ENCODE data around the gene AGBL5.

Gene AGBL5

GRCh38 chr2:27084297-27085061 lies 33.0 kb downstream of the AGBL5 start:
- Mint-ChIP-seq H3K27ac (no peak overlapping the region), H3K9me3 (no peaks in the 10 kb centered on the region), H3K4me3 (peak overlapping the region; percentile 84), H3K36me3 (ENCODE audit: low read depth) (no peaks in the 10 kb centered on the region), H3K27me3 (no peaks in the 10 kb centered on the region), H3K4me1 (ENCODE audit: low read depth) (peaks cover 39% of the 10 kb centered on the region)
- DNase-seq, result no peak

- Mint-ChIP-seq H3K9me3 (no peaks in the 10 kb centered on the region), H3K27me3 (no peaks in the 10 kb centered on the region), H3K27ac (peak overlapping the region; percentile 64), H3K4me1 (ENCODE audit: low read depth) (peaks cover 37% of the 10 kb centered on the region), H3K4me3 (peak overlapping the region; percentile 84), H3K36me3 (ENCODE audit: low read depth) (no peaks in the 10 kb centered on the region)
- DNase-seq, result no peak
Observed at GRCh38 chr2:27085062-27085672, 33.7 kb downstream of the AGBL5 start.

GRCh38 chr2:27085673-27086089 lies 34.2 kb downstream of the AGBL5 start:
- DNase-seq, result peak; percentile 72
- no peaks in the 10 kb centered on the region for H3K9me3 Mint-ChIP-seq
- peaks cover 33% of the 10 kb centered on the region for H3K4me1 Mint-ChIP-seq (ENCODE audit: low read depth)
- no peaks in the 10 kb centered on the region for H3K27me3 Mint-ChIP-seq
- H3K27ac Mint-ChIP-seq, result peak overlapping the region; percentile 64
- H3K4me3 Mint-ChIP-seq, result peak overlapping the region; percentile 84
- H3K36me3 Mint-ChIP-seq (ENCODE audit: low read depth), result no peaks in the 10 kb centered on the region

- Mint-ChIP-seq H3K9me3 (no peaks in the 10 kb centered on the region), H3K27me3 (no peaks in the 10 kb centered on the region), H3K36me3 (ENCODE audit: low read depth) (no peaks in the 10 kb centered on the region), H3K4me3 (peak overlapping the region; percentile 84), H3K4me1 (ENCODE audit: low read depth) (peaks cover 28% of the 10 kb centered on the region), H3K27ac (peak overlapping the region; percentile 91)
- peak; percentile 100 for DNase-seq
Observed at GRCh38 chr2:27086090-27086723, 34.7 kb downstream of the AGBL5 start.

- H3K4me3 Mint-ChIP-seq, result peak within 1 kb of the TSS; percentile 84
- H3K4me1 Mint-ChIP-seq (ENCODE audit: low read depth), result peaks cover 20% of the 10 kb centered on the region
- peak within 1 kb of the TSS; percentile 91 for H3K27ac Mint-ChIP-seq
- H3K27me3 Mint-ChIP-seq, result no peaks in the 10 kb centered on the region
- no peaks in the 10 kb centered on the region for H3K9me3 Mint-ChIP-seq
- DNase-seq, result no peak
- H3K36me3 Mint-ChIP-seq (ENCODE audit: low read depth), result no peaks in the 10 kb centered on the region
Observed at GRCh38 chr2:27086724-27087593, 35.5 kb downstream of the AGBL5 start, which contains the start of gene KHK. Gene KHK (plus strand): TSS chr2:27086772. CDS start chr2:27087260, 488 bp downstream.

GRCh38 chr2:27087823-27088410 lies 36.4 kb downstream of the AGBL5 start:
- Mint-ChIP-seq H3K4me1 (ENCODE audit: low read depth) (peaks cover 20% of the 10 kb centered on the region), H3K4me3 (peak overlapping the region; percentile 84), H3K36me3 (ENCODE audit: low read depth) (no peaks in the 10 kb centered on the region), H3K27ac (no peak overlapping the region), H3K9me3 (no peaks in the 10 kb centered on the region), H3K27me3 (no peaks in the 10 kb centered on the region)
- no peak for DNase-seq

- Mint-ChIP-seq H3K9me3 (no peaks in the 10 kb centered on the region), H3K27ac (no peak overlapping the region), H3K27me3 (no peaks in the 10 kb centered on the region), H3K4me1 (ENCODE audit: low read depth) (peaks cover 19% of the 10 kb centered on the region), H3K36me3 (ENCODE audit: low read depth) (no peaks in the 10 kb centered on the region), H3K4me3 (no peak overlapping the region)
- no peak for DNase-seq
Observed at GRCh38 chr2:27088634-27089033, 37.2 kb downstream of the AGBL5 start.

GRCh38 chr2:27089111-27089954 lies 37.9 kb downstream of the AGBL5 start:
- no peak for DNase-seq
- peaks cover 19% of the 10 kb centered on the region for H3K4me1 Mint-ChIP-seq (ENCODE audit: low read depth)
- H3K27ac Mint-ChIP-seq, result no peak overlapping the region
- no peak overlapping the region for H3K4me3 Mint-ChIP-seq
- no peaks in the 10 kb centered on the region for H3K27me3 Mint-ChIP-seq
- no peaks in the 10 kb centered on the region for H3K36me3 Mint-ChIP-seq (ENCODE audit: low read depth)
- no peaks in the 10 kb centered on the region for H3K9me3 Mint-ChIP-seq

GRCh38 chr2:27091746-27092695 lies 40.6 kb downstream of the AGBL5 start:
- Mint-ChIP-seq H3K4me1 (ENCODE audit: low read depth) (peaks cover 22% of the 10 kb centered on the region), H3K27me3 (no peaks in the 10 kb centered on the region), H3K9me3 (no peaks in the 10 kb centered on the region), H3K36me3 (ENCODE audit: low read depth) (no peaks in the 10 kb centered on the region), H3K4me3 (no peak overlapping the region), H3K27ac (no peak overlapping the region)
- DNase-seq, result no peak

GRCh38 chr2:27092696-27093429 lies 41.4 kb downstream of the AGBL5 start:
- no peak overlapping the region for H3K4me3 Mint-ChIP-seq
- H3K27me3 Mint-ChIP-seq, result no peaks in the 10 kb centered on the region
- no peaks in the 10 kb centered on the region for H3K9me3 Mint-ChIP-seq
- no peaks in the 10 kb centered on the region for H3K36me3 Mint-ChIP-seq (ENCODE audit: low read depth)
- H3K4me1 Mint-ChIP-seq (ENCODE audit: low read depth), result peaks cover 15% of the 10 kb centered on the region
- no peak for DNase-seq
- no peak overlapping the region for H3K27ac Mint-ChIP-seq

- no peaks in the 10 kb centered on the region for H3K27me3 Mint-ChIP-seq
- H3K4me3 Mint-ChIP-seq, result no peak overlapping the region
- H3K27ac Mint-ChIP-seq, result no peak overlapping the region
- H3K9me3 Mint-ChIP-seq, result no peaks in the 10 kb centered on the region
- peaks cover 16% of the 10 kb centered on the region for H3K4me1 Mint-ChIP-seq (ENCODE audit: low read depth)
- peaks cover under 1% of the 10 kb centered on the region for H3K36me3 Mint-ChIP-seq (ENCODE audit: low read depth)
- no peak for DNase-seq
Observed at GRCh38 chr2:27093430-27094352, 42.2 kb downstream of the AGBL5 start.
